Mucosa of rectum (tissue), 2 donors: Measurements from ENCODE around the gene FAM47C.
"Not testable (repeated sequence)": the region's sequence is repeated elsewhere in the genome, so short reads cannot be mapped to it uniquely, and the experiment has no call there.

Source experiments
- H3K27ac ChIP-seq, 2 donors: one replicate each; pipeline ENCODE4 v1.7.0; 2013; ENCODE audit warnings: inconsistent platforms in 2 of 2, low read depth in 2 of 2, low read length in 2 of 2
- H3K27me3 ChIP-seq, 2 donors: one replicate each; pipeline ENCODE4 v1.7.0; 2013; ENCODE audit warnings: low read length in 2 of 2; ENCODE audit not compliant: control insufficient read depth in 2 of 2, insufficient read depth in 2 of 2
- H3K36me3 ChIP-seq, 2 donors: one replicate each; pipeline ENCODE4 v1.7.0; 2013; ENCODE audit warnings: low read length in 2 of 2; ENCODE audit not compliant: control insufficient read depth in 2 of 2, insufficient read depth in 2 of 2
- H3K4me1 ChIP-seq, 2 donors: one replicate each; pipeline ENCODE4 v1.7.0; 2013; ENCODE audit warnings: low read length in 2 of 2, mild to moderate bottlenecking in 1 of 2; ENCODE audit not compliant: control insufficient read depth in 2 of 2, insufficient read depth in 2 of 2
- H3K4me3 ChIP-seq, 2 donors: one replicate each; pipeline ENCODE4 v1.7.0; 2013; ENCODE audit warnings: low read length in 2 of 2
- H3K9ac ChIP-seq, 2 donors: one replicate each; pipeline ENCODE4 v1.7.0; 2013; ENCODE audit warnings: low read length in 2 of 2, low read depth in 1 of 2, mild to moderate bottlenecking in 1 of 2
- H3K9me3 ChIP-seq, 2 donors: one replicate each; pipeline ENCODE4 v1.7.0; 2013; ENCODE audit warnings: low read length in 2 of 2; ENCODE audit not compliant: control insufficient read depth in 2 of 2
- donor health status: healthy.
- donor health status: Normal muscosa, but diverticular disease.

FAM47C gene

DNA sequence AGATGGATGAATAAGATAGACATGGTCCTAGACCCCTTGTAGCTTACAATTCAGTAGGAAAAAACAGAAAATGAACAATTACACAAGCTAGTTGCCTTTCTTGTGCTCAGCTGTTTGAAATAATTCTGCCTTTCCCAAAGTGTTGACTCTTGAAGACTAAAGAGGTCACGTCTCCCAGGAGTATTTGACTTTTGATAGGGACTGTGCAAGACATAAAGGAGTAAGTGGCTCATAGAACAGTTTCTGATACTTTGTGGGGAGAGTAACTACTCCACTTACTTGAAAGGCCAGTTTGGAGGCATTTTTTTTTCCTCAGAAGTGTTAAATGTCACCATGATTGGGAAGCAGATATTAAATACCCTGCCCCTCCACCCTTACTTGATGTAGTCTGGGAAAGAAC, 21.0 kb upstream of the FAM47C start:
- not testable (repeated sequence) for H3K27ac ChIP-seq, H3K9ac ChIP-seq, H3K4me3 ChIP-seq, H3K36me3 ChIP-seq, H3K27me3 ChIP-seq, H3K4me1 ChIP-seq, H3K9me3 ChIP-seq

DNA sequence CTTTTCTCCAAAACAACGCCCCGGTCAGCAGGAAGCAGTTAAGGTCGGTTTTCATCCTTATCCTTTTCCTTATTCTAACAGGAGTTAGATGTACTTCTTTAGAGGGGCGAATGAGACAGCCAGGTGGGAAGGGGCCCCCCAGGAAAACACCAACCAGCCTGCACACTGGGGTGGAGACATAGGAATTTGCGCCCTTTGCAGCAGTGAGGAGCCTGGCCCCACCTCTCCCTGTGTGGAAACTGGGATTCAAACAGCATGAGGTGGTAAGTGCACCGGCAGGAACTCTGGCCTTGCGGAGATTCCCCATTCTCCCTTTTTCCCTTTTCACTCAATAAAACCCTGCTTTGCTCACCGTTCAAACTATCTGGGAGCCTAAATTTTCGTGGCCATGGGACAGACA, 8.0 kb upstream of the FAM47C start:
- Histone ChIP-seq H3K27me3 (no peaks in the 10 kb centered on the region), H3K27ac (no peak overlapping the region), H3K9me3 (no peaks in the 10 kb centered on the region), H3K4me1 (no peaks in the 10 kb centered on the region), H3K36me3 (no peaks in the 10 kb centered on the region), H3K9ac (no peak overlapping the region), H3K4me3 (no peak overlapping the region)

DNA sequence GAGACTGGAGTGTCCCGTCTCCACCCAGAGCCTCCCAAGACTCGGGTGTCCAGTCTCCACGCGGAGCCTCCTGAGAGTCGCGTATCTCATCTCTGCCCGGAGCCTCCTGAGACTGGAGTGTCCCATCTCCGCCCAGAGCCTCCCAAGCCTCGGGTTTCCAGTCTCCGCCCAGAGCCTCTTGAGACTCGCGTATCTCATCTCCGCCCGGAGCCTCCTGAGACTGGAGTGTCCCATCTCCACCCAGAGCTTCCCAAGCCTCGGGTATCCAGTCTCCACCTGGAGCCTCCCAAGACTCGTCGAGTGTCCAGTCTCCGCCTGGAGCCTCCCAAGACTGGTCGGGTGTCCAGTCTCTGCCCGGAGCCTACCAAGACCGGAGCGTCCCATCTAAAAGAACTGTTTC, 2.3 kb downstream of the FAM47C start:
- H3K9me3 ChIP-seq: no peaks in the 10 kb centered on the region
- H3K36me3 ChIP-seq: no peaks in the 10 kb centered on the region
- H3K27me3 ChIP-seq: peaks cover 0 to 5% of the 10 kb centered on the region in 2 donors
- H3K4me1 ChIP-seq: no peaks in the 10 kb centered on the region
- no peak overlapping the region for H3K4me3 ChIP-seq
- no peak overlapping the region for H3K9ac ChIP-seq
- H3K27ac ChIP-seq: no peak overlapping the region

DNA sequence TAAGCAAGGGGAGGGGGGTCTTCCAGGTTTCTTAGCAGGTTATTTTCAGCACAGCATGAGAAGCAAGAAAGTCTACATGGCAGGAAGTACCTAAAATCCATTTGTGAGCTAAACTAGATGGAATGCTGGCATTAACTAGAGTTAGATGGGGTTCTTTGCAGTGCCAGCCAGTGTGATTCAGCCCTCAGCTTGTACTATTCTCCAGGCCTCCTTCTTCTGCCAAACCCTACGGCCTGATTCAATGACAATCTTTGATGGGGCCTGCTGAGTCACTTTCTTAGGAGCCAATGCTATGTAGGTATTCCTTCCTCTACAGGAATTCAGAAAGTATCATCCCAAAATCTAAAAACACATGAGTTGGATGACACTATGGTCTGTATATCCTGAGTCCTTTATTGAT, 26.1 kb downstream of the FAM47C start:
- H3K27me3 ChIP-seq, H3K4me3 ChIP-seq, H3K4me1 ChIP-seq, H3K36me3 ChIP-seq, H3K9ac ChIP-seq, H3K9me3 ChIP-seq, H3K27ac ChIP-seq: not testable (repeated sequence)

DNA sequence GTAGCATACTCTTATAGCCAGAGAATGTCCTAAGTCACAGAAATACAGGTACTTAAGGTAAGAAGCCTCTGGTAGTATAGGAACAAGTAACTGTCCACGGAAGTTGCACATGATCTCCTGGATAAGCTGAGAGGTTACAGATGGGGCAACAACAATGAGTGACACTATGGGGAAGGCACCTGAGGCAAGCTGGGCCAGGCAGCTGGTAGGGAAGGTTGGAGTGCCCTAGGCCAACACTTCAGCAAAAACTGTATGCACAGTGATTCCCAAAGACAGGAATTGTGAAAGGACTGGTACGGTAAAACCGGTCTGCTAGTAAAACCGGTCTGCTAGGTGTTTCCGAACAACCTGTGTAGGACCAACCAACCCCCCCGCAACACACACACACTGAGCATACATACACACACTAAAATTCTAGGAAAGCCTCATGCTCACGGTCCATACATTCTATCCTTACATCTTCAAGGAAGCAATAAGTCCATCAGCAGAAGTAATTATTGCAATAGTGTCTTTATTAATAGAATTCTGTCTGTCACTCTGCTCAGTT, 28.6 kb downstream of the FAM47C start:
- H3K4me1 ChIP-seq, H3K36me3 ChIP-seq, H3K9me3 ChIP-seq, H3K27me3 ChIP-seq, H3K9ac ChIP-seq, H3K27ac ChIP-seq, H3K4me3 ChIP-seq: not testable (repeated sequence)

DNA sequence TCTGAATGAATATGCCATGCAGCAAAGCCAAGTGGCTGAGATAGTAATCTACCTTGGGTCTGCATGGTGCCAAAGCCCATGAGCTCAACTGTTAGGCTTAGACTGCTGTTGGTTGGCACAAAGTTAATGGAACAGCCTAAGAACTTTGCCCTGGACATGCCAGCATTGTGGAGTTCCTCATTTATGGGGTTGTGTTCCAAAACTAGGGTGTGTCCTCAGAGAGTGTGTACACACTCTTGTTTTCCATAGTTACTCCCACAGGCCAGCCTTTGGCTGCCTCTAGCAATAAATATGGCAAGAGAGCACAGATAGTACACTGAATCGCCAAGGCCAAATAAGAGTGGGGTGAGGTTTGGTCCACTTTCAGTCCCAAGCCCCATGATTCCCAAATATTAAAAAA, 30.6 kb downstream of the FAM47C start:
- not testable (repeated sequence) for H3K4me1 ChIP-seq, H3K4me3 ChIP-seq

DNA sequence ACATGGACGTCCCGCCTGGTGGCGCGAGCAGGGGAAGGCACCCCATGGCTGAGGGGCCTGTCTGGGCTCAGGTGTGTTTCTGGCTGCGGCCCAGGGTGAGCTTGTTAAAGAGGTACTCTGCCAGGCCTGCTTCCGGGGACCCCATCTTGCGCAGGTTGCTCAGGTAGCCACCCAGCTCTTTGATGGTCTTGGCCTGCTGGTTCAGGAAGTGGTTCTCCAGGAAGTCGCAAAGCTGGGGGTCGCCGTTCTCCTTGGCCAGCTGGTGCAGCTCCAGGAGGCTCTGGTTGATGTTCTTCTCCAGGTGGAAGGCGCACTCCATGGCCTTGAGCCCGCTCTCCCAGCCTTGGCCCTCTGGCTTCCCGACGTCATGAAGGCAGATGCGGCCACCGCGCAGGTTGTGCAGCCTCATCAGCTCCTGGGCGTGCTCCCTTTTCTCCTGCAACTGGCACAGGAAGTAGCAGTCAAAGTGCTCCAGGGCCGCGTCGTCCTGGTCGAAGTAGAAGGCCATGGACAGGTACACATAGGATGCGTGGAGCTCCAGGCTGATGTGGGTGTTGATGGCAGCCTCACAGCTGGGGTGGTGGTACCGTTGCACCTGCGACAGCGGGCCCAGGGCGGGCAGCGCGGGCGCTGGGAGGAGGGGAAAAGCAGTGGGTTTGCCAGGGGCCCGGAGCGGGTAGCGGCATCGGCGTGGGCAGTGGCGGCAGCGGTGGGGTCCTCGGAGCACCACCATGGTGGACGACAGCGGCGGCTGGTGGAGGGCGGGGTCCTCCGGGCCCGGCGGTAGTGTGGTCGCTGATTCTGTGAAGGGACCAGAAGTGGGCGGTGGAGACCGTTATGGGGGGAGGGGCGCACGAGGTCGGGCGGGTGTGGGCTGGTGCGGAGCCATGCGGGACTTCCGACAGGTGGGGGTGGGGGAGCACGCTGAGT, 35.1 kb downstream of the FAM47C start:
- H3K27ac ChIP-seq, H3K36me3 ChIP-seq: not testable (repeated sequence)

More for the DNA sequence above, 30.6 kb downstream of the FAM47C start:
- not testable (repeated sequence) for H3K9me3 ChIP-seq, H3K27ac ChIP-seq, H3K36me3 ChIP-seq, H3K9ac ChIP-seq, H3K27me3 ChIP-seq

DNA sequence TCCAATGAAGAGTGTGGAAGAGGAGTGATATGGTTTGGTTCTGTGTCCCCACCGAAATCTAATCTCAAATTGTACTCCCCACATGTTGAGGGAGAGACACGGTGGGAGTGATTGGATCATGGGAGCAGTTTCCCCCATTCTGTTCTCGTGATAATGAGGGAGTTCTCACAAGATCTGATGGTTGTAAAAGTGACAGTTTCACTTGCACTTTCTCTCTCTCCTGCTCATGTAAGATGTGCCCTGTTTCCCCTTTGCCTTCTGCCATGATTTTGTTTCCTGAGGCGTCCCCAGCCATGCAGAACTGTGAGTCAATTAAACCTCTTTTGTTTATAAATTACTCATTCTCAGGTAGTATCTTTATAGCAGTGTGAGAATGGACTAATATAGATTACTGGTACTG, 39.6 kb downstream of the FAM47C start:
- Histone ChIP-seq H3K4me1 (no peaks in the 10 kb centered on the region), H3K9ac (no peak overlapping the region), H3K27ac (no peak overlapping the region), H3K9me3 (no peaks in the 10 kb centered on the region), H3K4me3 (no peak overlapping the region), H3K36me3 (no peaks in the 10 kb centered on the region), H3K27me3 (peaks cover 0 to 2% of the 10 kb centered on the region in 2 donors)

More for the DNA sequence above, 35.1 kb downstream of the FAM47C start:
- not testable (repeated sequence) for H3K9ac ChIP-seq, H3K4me1 ChIP-seq, H3K9me3 ChIP-seq, H3K27me3 ChIP-seq, H3K4me3 ChIP-seq

DNA sequence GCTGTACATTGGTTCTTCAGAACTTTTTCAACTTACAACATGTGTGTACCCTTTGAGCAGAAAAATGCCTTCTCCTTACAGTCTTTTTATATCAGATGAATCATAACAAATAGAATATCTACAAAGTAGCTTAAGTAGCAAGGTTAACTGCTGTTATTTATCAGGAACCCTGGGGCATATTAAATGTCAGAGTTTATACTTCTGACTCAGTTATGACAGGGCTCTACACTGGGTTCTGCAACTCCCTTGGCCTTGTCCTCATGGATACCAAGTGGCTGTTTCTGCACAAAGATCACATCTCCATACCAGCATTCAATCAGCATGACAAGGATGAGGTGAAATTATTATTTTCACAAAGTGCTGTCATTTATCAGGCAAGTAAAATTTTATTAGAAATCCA, 49.4 kb downstream of the FAM47C start:
- H3K27me3 ChIP-seq: not testable (repeated sequence)

DNA sequence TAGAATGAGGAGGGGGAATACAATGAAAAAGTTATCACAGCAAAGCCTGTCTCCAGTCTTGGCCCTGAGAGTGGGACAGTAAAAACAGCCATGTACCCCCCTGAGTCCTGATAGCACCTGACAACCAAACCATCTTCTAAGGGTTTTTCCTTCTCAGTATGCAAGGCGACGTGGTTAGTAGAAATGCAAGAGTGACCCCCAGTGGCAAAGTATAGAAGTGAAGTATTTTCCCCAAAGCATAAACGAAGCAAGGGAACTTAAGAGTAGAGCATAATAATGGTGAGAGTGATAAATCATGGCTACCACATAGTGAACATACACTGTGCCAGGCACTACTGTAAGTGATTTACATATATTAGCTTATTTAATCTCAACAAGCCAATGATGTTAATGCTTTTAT, 52.8 kb downstream of the FAM47C start:
- Histone ChIP-seq H3K9me3 (no peaks in the 10 kb centered on the region), H3K9ac (no peak overlapping the region), H3K4me1 (no peaks in the 10 kb centered on the region), H3K27ac (no peak overlapping the region), H3K27me3 (peaks cover 0 to 3% of the 10 kb centered on the region in 2 donors), H3K36me3 (no peaks in the 10 kb centered on the region), H3K4me3 (no peak overlapping the region)

More for the DNA sequence above, 49.4 kb downstream of the FAM47C start:
- H3K36me3 ChIP-seq, H3K4me1 ChIP-seq, H3K27ac ChIP-seq, H3K9me3 ChIP-seq, H3K4me3 ChIP-seq, H3K9ac ChIP-seq: not testable (repeated sequence)
